ENCODE measurements around the gene EXOC4.

EXOC4 gene

GRCh38 chr7:133431134-133431724, 178.4 kb downstream of the EXOC4 start:
- DNase-seq (ENCODE audit: low read depth): no peak

DNA sequence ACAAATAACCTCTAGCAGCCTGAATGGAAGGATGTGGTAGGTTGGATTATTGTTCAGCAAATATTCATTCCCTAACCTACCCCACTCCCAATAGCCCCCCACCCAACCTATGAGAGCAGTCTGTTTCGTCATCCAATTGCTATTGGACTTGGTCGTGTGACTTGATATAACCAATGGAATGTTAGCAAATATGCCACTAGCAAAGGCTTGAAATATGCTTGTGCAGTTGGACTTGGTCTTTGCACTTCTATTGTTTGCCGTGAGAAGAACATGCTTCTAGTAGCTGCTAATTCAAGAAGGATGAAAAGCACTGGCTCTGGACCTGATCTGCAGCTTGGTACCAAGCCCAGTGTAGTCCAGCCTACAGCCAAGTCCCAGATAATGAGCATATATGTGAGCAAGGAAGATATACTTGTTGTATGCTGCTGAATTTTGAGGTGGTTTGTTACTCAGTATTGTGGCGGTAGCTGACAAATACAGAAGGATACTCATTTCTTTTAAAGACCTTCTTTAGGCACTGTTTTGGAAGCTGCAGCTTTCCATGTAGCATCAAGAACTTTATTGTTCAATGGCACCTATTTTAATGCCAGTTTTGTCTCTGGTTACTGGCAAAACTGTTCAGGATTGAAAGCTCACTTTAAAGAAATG, 180.4 kb downstream of the EXOC4 start:
- DNase-seq (ENCODE audit: low read depth): no peak

GRCh38 chr7:133434246-133434865, 181.5 kb downstream of the EXOC4 start:
- no peak for DNase-seq (ENCODE audit: low read depth)

DNA sequence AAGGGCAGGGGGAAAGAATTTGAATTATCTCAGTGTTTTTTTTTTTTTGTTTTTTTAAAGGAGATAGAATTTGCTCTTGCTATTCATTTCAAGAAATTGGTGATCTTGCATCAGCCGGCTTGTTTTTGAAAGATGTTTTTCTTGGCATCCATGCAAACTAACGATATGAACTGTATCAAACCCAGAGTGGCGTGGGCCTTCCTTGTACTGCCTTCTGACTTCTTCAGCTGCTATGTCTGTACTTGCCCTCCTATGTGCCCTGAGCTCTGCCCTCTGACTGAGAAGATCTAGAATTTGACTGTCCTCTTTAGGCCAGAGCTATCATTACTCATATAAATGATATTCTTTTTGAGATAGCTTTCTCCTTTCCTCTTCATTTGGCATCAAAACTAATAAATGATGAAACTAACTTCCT, 183.1 kb downstream of the EXOC4 start:
- DNase-seq (ENCODE audit: low read depth): no peak

DNA sequence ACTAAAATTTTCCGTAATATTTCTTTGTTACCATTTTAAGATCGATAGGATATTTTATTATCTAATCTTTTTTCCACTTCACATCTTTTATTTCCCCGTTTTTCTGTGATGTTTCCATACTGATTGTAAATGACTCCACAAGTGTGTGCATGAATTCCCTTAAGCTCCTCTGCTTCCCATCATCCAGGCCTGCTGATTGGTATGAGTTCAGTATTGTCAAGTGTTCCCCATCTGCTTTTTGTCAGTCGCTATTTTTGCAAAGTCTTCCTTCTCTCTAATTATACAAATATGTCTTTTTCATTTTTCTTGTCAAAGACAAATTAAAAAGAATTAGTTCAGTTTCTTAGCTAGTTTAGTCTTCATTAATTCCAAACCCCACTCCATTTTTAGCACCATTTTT, 184.7 kb downstream of the EXOC4 start:
- no peak for DNase-seq (ENCODE audit: low read depth)

GRCh38 chr7:133442818-133443217, 189.9 kb downstream of the EXOC4 start:
- DNase-seq (ENCODE audit: low read depth): no peak

DNA sequence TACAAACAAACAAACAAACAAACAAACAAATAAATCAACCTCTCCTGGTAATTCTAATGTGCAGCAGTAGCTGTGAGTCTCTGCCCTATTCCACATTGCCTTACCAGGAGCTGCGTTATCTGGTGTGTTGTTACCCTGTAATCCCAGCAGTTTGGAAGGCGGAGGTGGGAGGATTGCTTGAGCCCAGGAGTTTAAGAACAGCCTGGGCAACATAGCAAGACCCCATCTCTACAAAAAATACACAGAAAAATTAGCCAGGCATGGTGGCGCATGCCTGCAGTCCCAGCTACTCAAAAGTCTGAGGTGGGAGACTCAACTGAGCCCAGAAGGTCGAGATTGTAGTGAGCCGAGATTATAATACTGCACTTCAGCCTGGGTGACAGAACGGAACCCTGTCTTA, 192.7 kb downstream of the EXOC4 start:
- no peak for DNase-seq (ENCODE audit: low read depth)

- no peak for DNase-seq (ENCODE audit: low read depth)
These were observed 195.1 kb downstream of the EXOC4 start for GRCh38 chr7:133448012-133448411.

GRCh38 chr7:133452577-133452976, 199.7 kb downstream of the EXOC4 start:
- DNase-seq (ENCODE audit: low read depth): no peak

DNA sequence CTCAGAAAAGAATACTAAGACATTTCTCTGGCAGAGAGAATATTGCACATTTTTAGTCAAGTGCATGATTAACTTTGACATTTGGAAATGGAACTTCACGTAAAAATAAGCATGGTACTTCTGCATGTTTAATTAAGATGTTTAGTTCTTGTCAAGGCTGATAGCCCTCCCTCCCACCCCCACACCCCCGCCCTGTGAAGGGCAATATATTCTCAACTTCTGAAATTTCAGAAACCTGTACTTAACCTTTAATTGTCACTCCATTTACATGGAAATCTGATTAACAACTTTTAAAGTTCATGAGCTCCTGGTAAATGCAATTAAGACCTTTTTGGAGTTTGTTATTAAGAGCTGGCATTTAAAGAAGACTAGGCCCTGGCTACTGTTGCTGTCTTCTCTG, 205.8 kb downstream of the EXOC4 start:
- no peak for DNase-seq (ENCODE audit: low read depth)

GRCh38 chr7:133461421-133461820, 208.5 kb downstream of the EXOC4 start:
- no peak for DNase-seq (ENCODE audit: low read depth)

DNA sequence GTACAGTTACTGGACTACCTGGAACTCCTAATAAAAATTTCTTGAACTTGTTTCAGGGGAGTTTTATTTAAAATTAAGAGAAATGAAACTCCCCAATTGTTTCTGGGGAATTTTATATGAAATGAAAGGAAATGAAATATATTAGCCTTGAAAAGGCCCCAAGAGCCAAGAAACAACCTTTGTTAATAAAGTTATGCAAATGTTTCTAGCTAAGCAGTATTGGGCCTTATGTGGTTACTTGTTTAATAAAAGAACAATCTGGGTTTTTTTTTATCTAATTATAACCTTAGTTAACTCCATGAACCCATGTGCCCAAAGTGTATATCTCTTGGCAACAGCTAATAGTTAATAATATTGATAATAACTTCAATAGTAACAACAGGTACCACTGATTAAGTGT, 222.8 kb downstream of the EXOC4 start:
- no peak for DNase-seq (ENCODE audit: low read depth)

- no peak for DNase-seq (ENCODE audit: low read depth)
These were observed 224.9 kb downstream of the EXOC4 start for GRCh38 chr7:133477791-133478190.

DNA sequence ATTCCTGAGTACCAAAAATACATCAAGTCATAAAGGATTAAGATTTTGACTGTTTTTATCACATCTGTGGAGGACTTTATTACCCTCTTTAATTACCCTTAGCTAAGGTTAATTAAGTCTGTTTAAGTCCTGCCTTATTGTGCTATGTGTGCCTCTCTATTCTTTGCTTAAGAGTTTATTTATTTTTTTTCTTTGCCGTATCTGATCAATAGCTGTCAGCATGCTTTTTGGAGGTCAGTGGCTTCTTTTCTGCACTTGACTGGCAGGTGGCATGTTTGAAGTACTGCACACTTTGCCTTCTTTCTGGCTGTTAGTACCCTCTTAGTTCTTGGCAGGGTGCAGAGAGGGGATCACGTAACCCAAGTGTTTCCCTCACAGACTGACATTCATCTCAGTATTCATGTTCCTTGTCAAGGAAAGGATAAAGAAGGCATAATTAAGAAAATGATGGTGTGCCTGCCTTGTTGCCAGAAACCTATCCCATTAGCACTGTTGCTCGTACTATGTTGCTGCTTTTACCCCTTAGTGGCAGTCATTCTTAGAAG, 225.8 kb downstream of the EXOC4 start:
- no peak for DNase-seq (ENCODE audit: low read depth)

DNA sequence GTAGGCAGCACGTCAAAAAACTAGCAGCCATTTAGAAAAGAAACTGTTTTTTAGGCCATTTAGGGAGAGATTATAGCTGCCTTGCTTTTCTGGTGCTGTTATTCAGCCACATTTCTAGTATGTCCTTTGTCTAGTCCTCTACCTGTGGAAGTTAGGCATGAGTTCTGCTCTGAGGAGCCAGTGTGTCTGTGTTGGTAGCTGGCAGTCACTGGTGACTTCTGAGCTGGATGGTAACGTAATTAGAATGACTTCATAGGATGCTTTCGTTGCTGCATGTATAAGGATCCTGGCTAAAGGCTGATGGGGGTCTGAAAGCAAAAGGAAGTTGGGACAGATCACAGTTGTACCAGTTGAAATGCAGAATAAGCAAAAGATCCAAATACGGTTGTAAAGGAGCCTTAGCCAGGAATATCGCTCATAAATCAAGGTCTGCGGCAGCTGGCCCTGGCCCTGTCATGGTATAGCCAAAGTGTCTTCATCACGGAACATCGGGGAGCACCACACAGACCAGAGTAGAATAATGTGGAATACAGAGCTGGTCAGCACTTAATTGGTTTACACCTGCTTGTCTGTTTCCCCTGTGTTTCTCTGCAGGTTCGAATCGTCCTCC, 226.7 kb downstream of the EXOC4 start:
- DNase-seq (ENCODE audit: low read depth): no peak

- DNase-seq (ENCODE audit: low read depth): no peak
These were observed 228.0 kb downstream of the EXOC4 start for GRCh38 chr7:133480868-133481267.

DNA sequence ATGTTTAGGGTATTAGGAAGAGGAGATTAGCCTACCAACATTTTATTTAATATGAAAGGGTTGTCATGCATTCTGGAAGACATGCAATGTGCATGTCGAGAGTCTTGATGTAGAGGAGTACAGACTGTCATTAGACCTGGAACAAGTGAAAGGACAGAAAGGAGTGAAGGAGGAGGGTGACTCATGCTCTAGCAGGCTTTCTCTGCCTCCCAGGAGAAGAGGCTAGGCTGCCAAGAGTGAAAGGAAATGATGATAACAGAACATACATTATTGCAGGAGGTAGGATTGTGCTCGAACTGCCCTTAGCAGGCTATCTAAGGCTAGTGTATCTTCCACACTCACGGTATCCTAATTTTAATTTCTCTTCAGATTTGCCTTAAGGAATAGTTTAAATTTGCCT, 228.8 kb downstream of the EXOC4 start:
- DNase-seq (ENCODE audit: low read depth): no peak

DNA sequence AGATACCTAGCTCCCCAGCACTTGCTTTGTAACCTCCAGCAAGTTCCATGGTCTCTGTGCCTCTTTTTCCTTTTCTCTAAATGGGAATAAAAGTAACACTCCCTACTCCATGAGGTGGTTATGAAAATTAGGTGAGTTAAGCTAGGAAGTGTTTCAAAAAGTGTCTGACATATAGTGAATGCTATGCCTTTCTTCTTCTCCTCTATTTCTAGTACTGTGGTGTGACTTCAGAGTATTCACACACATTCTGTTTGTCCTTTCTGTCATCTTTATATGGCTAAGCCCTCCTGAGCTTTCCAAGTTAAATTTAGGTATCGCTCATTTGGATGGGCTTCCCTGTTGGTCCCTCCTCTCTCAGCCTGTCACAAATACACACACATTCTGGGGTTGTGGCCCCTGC, 229.7 kb downstream of the EXOC4 start:
- DNase-seq (ENCODE audit: low read depth): no peak

- no peak for DNase-seq (ENCODE audit: low read depth)
These were observed 231.2 kb downstream of the EXOC4 start for GRCh38 chr7:133484086-133484485.

- no peak for DNase-seq (ENCODE audit: low read depth)
These were observed 237.0 kb downstream of the EXOC4 start for GRCh38 chr7:133489906-133490305.

DNA sequence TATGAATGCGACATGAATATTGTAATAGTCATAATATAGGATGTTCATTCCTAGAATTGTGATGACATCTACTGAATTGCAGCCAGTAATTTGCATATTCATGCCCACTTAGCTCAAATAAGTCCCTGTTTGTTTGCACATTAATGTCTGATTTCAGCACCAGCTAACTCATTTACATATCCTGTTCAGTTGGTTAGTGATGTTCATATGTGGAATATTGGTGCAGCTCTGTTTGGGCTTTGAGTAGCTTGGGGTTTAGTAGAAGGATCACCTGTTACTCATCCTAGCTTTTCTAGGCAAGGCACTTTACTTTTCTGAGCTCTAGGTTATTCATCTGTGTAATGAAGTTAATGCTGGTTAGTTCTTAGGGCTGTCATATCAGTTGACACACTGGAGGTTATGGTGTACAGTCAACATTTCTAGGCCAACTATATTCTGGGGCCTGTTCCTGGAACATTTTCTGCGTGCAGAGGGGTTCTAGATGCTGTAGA, 238.4 kb downstream of the EXOC4 start:
- DNase-seq (ENCODE audit: low read depth): no peak

- DNase-seq (ENCODE audit: low read depth): no peak
These were observed 239.2 kb downstream of the EXOC4 start for GRCh38 chr7:133491846-133492652.
